ENCODE measurements around the gene PLIN3.
A peak's percentile ranks its signal among the peaks of the same experiment; 100 is the strongest.

PLIN3 gene

GRCh38 chr19:4852484-4852883, 15.0 kb downstream of the PLIN3 start:
- no peak for TF ChIP-seq ZNF610 (tag by site-specific recombination; IDR thresholded peaks at IDR 0.05; ENCODE audit: borderline replicate concordance)
- peak; percentile 60; the same call in 1 of the 2 replicates for TF ChIP-seq ZNF121 (tag by site-specific recombination; IDR thresholded peaks at IDR 0.05)
- TF ChIP-seq ZNF510 (tag by site-specific recombination; IDR thresholded peaks at IDR 0.05; ENCODE audit: insufficient replicate concordance), result no peak
- peaks cover 3 to 24% of the 10 kb centered on the region in 2 experiments; a peak in 2 of 3 replicates for H3K36me3 ChIP-seq (ENCODE audit: control insufficient read depth in 2 of 2, insufficient read depth in 1 of 2, low read length in 2 of 2)
- H3K4me1 ChIP-seq (ENCODE audit: control insufficient read depth, insufficient read depth, low read length), result no peaks in the 10 kb centered on the region
- ChIA-PET POLR2A (interaction anchor here (0.5 to 1.0 kb wide), 3 partner anchors 14 to 33 kb away, joined by 3 to 6 read pairs (median 3); no protein-coding TSS in a partner anchor), CTCF (interaction anchor here (0.7 to 12.7 kb wide), 12 partner anchors 9 to 372 kb away, joined by 3 to 171 read pairs (median 5); partner anchors contain the start of genes PLIN3 and TICAM1)
- no peaks in the 10 kb centered on the region for H3K9me3 ChIP-seq (ENCODE audit: control insufficient read depth, insufficient read depth, low read depth, low read length)
- H3K27ac ChIP-seq (ENCODE audit: extremely low read depth, low read depth, low read length), result no peak overlapping the region
- no peak overlapping the region for H3K4me3 ChIP-seq (ENCODE audit: low read depth, low read length)

- Histone ChIP-seq H3K4me1 (ENCODE audit: control insufficient read depth, insufficient read depth, low read length) (no peaks in the 10 kb centered on the region), H3K4me3 (ENCODE audit: low read depth, low read length) (no peak overlapping the region), H3K27ac (ENCODE audit: extremely low read depth, low read depth, low read length) (no peak overlapping the region), H3K36me3 (ENCODE audit: control insufficient read depth in 2 of 2, insufficient read depth in 1 of 2, low read length in 2 of 2) (peaks cover 3 to 23% of the 10 kb centered on the region in 2 experiments; a peak in 2 of 3 replicates), H3K9me3 (ENCODE audit: control insufficient read depth, insufficient read depth, low read depth, low read length) (no peaks in the 10 kb centered on the region)
- ChIA-PET CTCF (interaction anchor here (0.5 to 12.7 kb wide), 35 partner anchors 8 to 429 kb away, joined by 3 to 171 read pairs (median 4); partner anchors contain the start of genes PLIN3 and TICAM1), POLR2A (interaction anchor here (0.5 to 1.7 kb wide), 5 partner anchors 15 to 42 kb away, joined by 3 to 6 read pairs (median 4); no protein-coding TSS in a partner anchor)
- TF ChIP-seq ZNF366 (tag by site-specific recombination; conservative IDR thresholded peaks at IDR 0.05) (no peak), ZNF555 (tag by site-specific recombination; conservative IDR thresholded peaks at IDR 0.05) (no peak), ZBTB48 (tag by site-specific recombination; IDR thresholded peaks at IDR 0.05) (no peak), GLIS2 (tag by site-specific recombination; IDR thresholded peaks at IDR 0.05) (no peak), ZNF623 (tag by site-specific recombination; IDR thresholded peaks at IDR 0.05) (no peak), ZBTB21 (tag by site-specific recombination; IDR thresholded peaks at IDR 0.05) (no peak), ZNF248 (tag by site-specific recombination; IDR thresholded peaks at IDR 0.05) (no peak), ZNF19 (tag by site-specific recombination; IDR thresholded peaks at IDR 0.05; ENCODE audit: low read depth) (no peak), ZNF600 (tag by site-specific recombination; IDR thresholded peaks at IDR 0.05) (peak; percentile 44; the same call in 1 of the 2 replicates), PBX3 (CRISPR knock-in tag; IDR thresholded peaks at IDR 0.05) (no peak), ZNF362 (tag by site-specific recombination; IDR thresholded peaks at IDR 0.05) (no peak), ZNF830 (tag by site-specific recombination; IDR thresholded peaks at IDR 0.05; ENCODE audit: low read depth) (no peak), ZNF302 (tag by site-specific recombination; IDR thresholded peaks at IDR 0.05; ENCODE audit: low read depth) (no peak), TSHZ1 (tag by site-specific recombination; IDR thresholded peaks at IDR 0.05; ENCODE audit: borderline replicate concordance) (no peak), ZSCAN18 (tag by site-specific recombination; IDR thresholded peaks at IDR 0.05) (no peak), ZNF335 (tag by site-specific recombination; conservative IDR thresholded peaks at IDR 0.05) (no peak), ZNF433 (tag by site-specific recombination; IDR thresholded peaks at IDR 0.05; ENCODE audit: low read depth) (no peak), GLIS1 (tag by site-specific recombination; IDR thresholded peaks at IDR 0.05) (peak; percentile 31; the same call in 1 of the 2 replicates), ZNF473 (tag by site-specific recombination; IDR thresholded peaks at IDR 0.05) (no peak), ATF2 (tag by site-specific recombination; IDR thresholded peaks at IDR 0.05; ENCODE audit: low read depth) (no peak), ZNF114 (tag by site-specific recombination; IDR thresholded peaks at IDR 0.05) (no peak), RBAK (tag by site-specific recombination; IDR thresholded peaks at IDR 0.05) (no peak)
Observed at GRCh38 chr19:4851551-4852290, 15.7 kb downstream of the PLIN3 start.
